Measurements from ENCODE around the gene UTRN. TPM values are rescaled to one million over a fixed set of nuclear protein-coding genes. Genes with fewer than 3 reads are reported as not detected.

UTRN gene
- total RNA-seq, 1 experiment from 2014 or later: 79.7 TPM

DNA sequence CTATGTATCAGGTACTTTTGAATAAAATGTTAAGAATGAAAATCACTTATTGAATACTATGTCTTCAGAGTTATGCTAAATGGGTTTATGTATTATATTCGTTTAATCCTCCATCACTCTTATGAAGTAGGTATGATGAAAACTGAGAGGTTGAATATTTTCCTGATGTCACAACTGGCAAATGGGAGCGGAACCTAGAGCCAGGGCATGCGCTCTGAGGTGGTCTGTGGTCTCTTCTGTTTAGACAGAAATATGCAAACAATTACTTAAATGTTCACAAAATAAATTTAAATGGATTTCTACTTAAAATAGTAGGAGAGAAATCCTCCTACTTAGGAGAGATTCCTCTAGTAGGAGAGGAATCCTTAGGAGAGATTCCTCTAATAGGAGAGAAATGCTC lies 21.3 kb upstream of the UTRN start:
- Histone ChIP-seq H2AK5ac (ENCODE audit: insufficient read length, low read length) (no peak overlapping the region), H3K9me3 (ENCODE audit: control insufficient read depth, low read depth, low read length) (no peaks in the 10 kb centered on the region), H3K4me2 (ENCODE audit: insufficient read depth, insufficient read length, low read length) (no peak overlapping the region), H2BK15ac (ENCODE audit: low read depth, low read length) (no peak overlapping the region), H3K27ac (ENCODE audit: insufficient read length, low read depth, low read length) (no peak overlapping the region), H2BK12ac (ENCODE audit: insufficient read length, low read depth, low read length) (no peak overlapping the region), H3K4ac (ENCODE audit: low read depth, low read length) (no peak overlapping the region), H3K4me1 (ENCODE audit: insufficient read depth, low read length) (peaks cover 9% of the 10 kb centered on the region), H4K91ac (ENCODE audit: insufficient read length, low read depth, low read length) (no peak overlapping the region), H3K18ac (ENCODE audit: insufficient read length, low read depth, low read length) (no peak overlapping the region), H3K9ac (ENCODE audit: extremely low read depth, insufficient read length, low read length) (no peak overlapping the region), H3K79me1 (ENCODE audit: insufficient read depth, low read depth, low read length, poor library complexity, severe bottlenecking) (no peaks in the 10 kb centered on the region), H2BK120ac (ENCODE audit: low read depth, low read length, poor library complexity, severe bottlenecking) (no peak overlapping the region), H3K79me2 (ENCODE audit: insufficient read depth, low read length) (no peaks in the 10 kb centered on the region), H2BK5ac (ENCODE audit: insufficient read length, low read length) (no peak overlapping the region), H3K14ac (ENCODE audit: insufficient read depth, low read length) (no peak overlapping the region), H2BK20ac (ENCODE audit: low read depth, low read length, poor library complexity, severe bottlenecking) (no peak overlapping the region), H4K20me1 (ENCODE audit: control insufficient read depth, insufficient read depth, insufficient read length) (no peaks in the 10 kb centered on the region), H2AFZ (ENCODE audit: low read length) (no peak overlapping the region), H3K23ac (ENCODE audit: insufficient read length, low read depth, low read length) (no peak overlapping the region), H4K8ac (replicated peaks; ENCODE audit: insufficient read length, low read depth, low read length) (no peak overlapping the region), H3K23me2 (ENCODE audit: insufficient read length, low read depth, low read length, poor library complexity, severe bottlenecking) (no peaks in the 10 kb centered on the region), H3K27me3 (ENCODE audit: insufficient read depth, low read length) (no peaks in the 10 kb centered on the region), H4K5ac (ENCODE audit: insufficient read length, low read depth, low read length) (no peak overlapping the region), H3K56ac (ENCODE audit: insufficient read length, low read depth, low read length) (no peak overlapping the region), H3T11ph (ENCODE audit: low read length) (no peak overlapping the region)
- no peak for DNase-seq
- TF ChIP-seq, protein P1, sequence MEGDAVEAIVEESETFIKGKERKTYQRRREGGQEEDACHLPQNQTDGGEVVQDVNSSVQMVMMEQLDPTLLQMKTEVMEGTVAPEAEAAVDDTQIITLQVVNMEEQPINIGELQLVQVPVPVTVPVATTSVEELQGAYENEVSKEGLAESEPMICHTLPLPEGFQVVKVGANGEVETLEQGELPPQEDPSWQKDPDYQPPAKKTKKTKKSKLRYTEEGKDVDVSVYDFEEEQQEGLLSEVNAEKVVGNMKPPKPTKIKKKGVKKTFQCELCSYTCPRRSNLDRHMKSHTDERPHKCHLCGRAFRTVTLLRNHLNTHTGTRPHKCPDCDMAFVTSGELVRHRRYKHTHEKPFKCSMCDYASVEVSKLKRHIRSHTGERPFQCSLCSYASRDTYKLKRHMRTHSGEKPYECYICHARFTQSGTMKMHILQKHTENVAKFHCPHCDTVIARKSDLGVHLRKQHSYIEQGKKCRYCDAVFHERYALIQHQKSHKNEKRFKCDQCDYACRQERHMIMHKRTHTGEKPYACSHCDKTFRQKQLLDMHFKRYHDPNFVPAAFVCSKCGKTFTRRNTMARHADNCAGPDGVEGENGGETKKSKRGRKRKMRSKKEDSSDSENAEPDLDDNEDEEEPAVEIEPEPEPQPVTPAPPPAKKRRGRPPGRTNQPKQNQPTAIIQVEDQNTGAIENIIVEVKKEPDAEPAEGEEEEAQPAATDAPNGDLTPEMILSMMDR (conservative IDR thresholded peaks at IDR 0.05): no peak
- no peaks in the 10 kb centered on the region for H3K27me3 Mint-ChIP-seq (ENCODE audit: low read depth)
- H3K36me3 Mint-ChIP-seq (ENCODE audit: insufficient read depth in 1 of 3, low read depth in 3 of 3): peaks cover 0 to 13% (median 2%) of the 10 kb centered on the region in 3 experiments; a peak in 5 of 7 replicates
- no CpG with 5 or more reads among the region's 3 CpGs for WGBS (ENCODE audit: extremely low coverage, insufficient read length, low lambda C conversion rate)
- peaks cover 3% of the 10 kb centered on the region in 2 experiments; a peak in 3 of 5 replicates for H3K9me3 Mint-ChIP-seq
- peaks cover 30 to 33% of the 10 kb centered on the region in 2 experiments for H3K4me1 Mint-ChIP-seq
- H3K4me3 Mint-ChIP-seq: no peak overlapping the region
- peak overlapping the region in 1 of 3 experiments; percentile 73; a peak in 1 of 7 replicates for H3K27ac Mint-ChIP-seq
